Adrenal gland (tissue), 12 donors: ENCODE measurements around the gene COMMD8. TPM values are rescaled to one million over a fixed set of nuclear protein-coding genes. Genes with fewer than 3 reads are reported as not detected.
"Not testable (repeated sequence)": the region's sequence is repeated elsewhere in the genome, so short reads cannot be mapped to it uniquely, and the experiment has no call there.

Experiments used
- DNase-seq, 7 donors: peaks; one replicate each; pipeline ENCODE4 v3.0.0-alpha.2; 2019 to 2020
- H3K27ac ChIP-seq, 5 donors: fragments of 200-600 bp; sonication (generic) in 4 of 5; 1 replicate in 3 of 5; 2 replicates in 2 of 5; pipeline versions ENCODE4 v1.5.1 to v1.8.0; 2016 to 2020; ENCODE audit warnings: mild to moderate bottlenecking in 1 of 5
- H3K27me3 ChIP-seq: fragments of 200-600 bp; 2 replicates; pipeline ENCODE4 v1.8.0; 2021
- H3K36me3 ChIP-seq, 2 donors: fragments of 200-600 bp; replicated peaks in 1 of 2; 1 replicate in 1 of 2; 2 replicates in 1 of 2; pipeline versions ENCODE4 v1.5.1 to v1.8.0; 2018 to 2022
- H3K4me1 ChIP-seq, 2 donors: fragments of 200-600 bp; replicated peaks in 1 of 2; 1 replicate in 1 of 2; 2 replicates in 1 of 2; pipeline versions ENCODE4 v1.5.1 to v1.8.0; 2018 to 2021
- H3K4me3 ChIP-seq, 4 donors: fragments of 200-600 bp; sonication (generic) in 3 of 4; one replicate each; pipeline ENCODE4 v1.5.1; 2016 to 2018
- H3K9me3 ChIP-seq, 3 donors: fragments of 200-600 bp; sonication (generic) in 1 of 3; replicated peaks in 1 of 3; 1 replicate in 2 of 3; 2 replicates in 1 of 3; pipeline versions ENCODE4 v1.5.1 to v1.8.0; 2016 to 2021
- CTCF ChIP-seq, 6 experiments: fragments of 450-650 bp in 4 of 6; fragments of 200-600 bp in 2 of 6; sonication (generic) in 1 of 6; IDR thresholded peaks; 1 replicate in 5 of 6; 2 replicates in 1 of 6; pipeline versions ENCODE4 v1.5.1 to v1.8.0; 2016 to 2021; ENCODE audit warnings: antibody characterized with exemption in 6 of 6, mild to moderate bottlenecking in 2 of 6, moderate library complexity in 1 of 6
- POLR2A ChIP-seq, 2 donors: fragments of 450-650 bp; IDR thresholded peaks; one replicate each; pipeline ENCODE4 v1.6.1; 2017; ENCODE audit warnings: antibody characterized with exemption in 2 of 2, mild to moderate bottlenecking in 2 of 2, moderate library complexity in 1 of 2
- WGBS, 4 donors: extraction: QIAGEN DNeasy Blood & Tissue Kit in 2 of 4; methylation state at CpG; one replicate each; pipeline versions ENCODE4 v1.1.5 to v1.1.7; 2013 to 2017; 5-methylcytosine and 5-hydroxymethylcytosine counted together
- intact Hi-C, 2 donors: fragments of 100-400 bp; cut with DNase I; formaldehyde crosslinking; loops; one replicate each; pipeline versions ENCODE4 v1.14.1 to v1.15.0; 2022 to 2023
- polyA plus RNA-seq, 3 donors: library from polyadenylated mRNA; stranded (reverse); fragments of 200-250 nt in 2 of 3; fragments of 350-450 nt in 1 of 3; fragmentation: Illumina TruSeq in 1 of 3; extraction: RNeasy Lipid Tissue Mini Kit (QIAGEN cat#74804) in 1 of 3; gene quantifications; one replicate each; pipeline ENCODE4 v1.2.3, GENCODE V29; 2013 to 2014
- total RNA-seq, 9 donors: library from RNA; depleted of rRNA in 4 of 9; stranded (reverse); fragments of >200 nt in 4 of 9; fragments of 120-200 nt in 1 of 9; fragmentation: NEBNext Ultra II Directional in 1 of 9; extraction: Animal tissue kit (Norgen Biotek cat#: 25700) in 1 of 9; gene quantifications; one replicate each; pipeline versions ENCODE4 v1.1.0 to v1.2.4, GENCODE V29; 2013 to 2023
- donor health status: healthy with polysubstance abuse.
- donor health status: Bipolar disorder and iron deficiency.
- donor health status: DM: yes; HTN: yes; CAD: no.
- donor health status: DM: no; HTN: no; CAD: no.
- donor health status: DM: no; HTN: no; CAD: no.
- donor health status: DM: yes; HTN: yes; CAD: no.

COMMD8 gene
- total and polyA plus RNA-seq, 12 donors, result 6.3 to 33.2 (median 16.1) TPM

- Histone ChIP-seq H3K27me3 (no peaks in the 10 kb centered on the region), H3K4me3 (no peak overlapping the region), H3K36me3 (no peaks in the 10 kb centered on the region), H3K4me1 (peaks cover 10 to 37% of the 10 kb centered on the region in 2 donors), H3K27ac (no peak overlapping the region), H3K9me3 (peaks cover 0 to 7% (median 0%) of the 10 kb centered on the region in 3 donors)
- no peak for DNase-seq
- WGBS, 4 donors, result 62 to 69% (median 65%) methylated on average over 4 of the region's 4 CpGs
- TF ChIP-seq POLR2A (IDR thresholded peaks at IDR 0.05) (no peak), CTCF (IDR thresholded peaks at IDR 0.05) (no peak)
- intact Hi-C loops, result no loop called here
Measured at GRCh38 chr4:47494124-47494430, 30.6 kb upstream of the COMMD8 start.

- TF ChIP-seq CTCF (IDR thresholded peaks at IDR 0.05), result no peak
- TF ChIP-seq POLR2A (IDR thresholded peaks at IDR 0.05), result no peak
- Histone ChIP-seq H3K27ac (no peak overlapping the region), H3K9me3 (peaks cover 0 to 7% (median 0%) of the 10 kb centered on the region in 3 donors), H3K4me1 (peaks cover 10 to 31% of the 10 kb centered on the region in 2 donors), H3K36me3 (no peaks in the 10 kb centered on the region), H3K4me3 (no peak overlapping the region), H3K27me3 (no peaks in the 10 kb centered on the region)
- no peak for DNase-seq
- intact Hi-C loops, result no loop called here
- 73 to 88% (median 83%) methylated on average over 3 of the region's 3 CpGs for WGBS, 4 donors
Measured at GRCh38 chr4:47493238-47494123, 30.0 kb upstream of the COMMD8 start.

GRCh38 chr4:47490550-47490949 is 27.0 kb upstream of the COMMD8 start:
- 52 to 72% (median 59%) methylated on average over 4 of the region's 4 CpGs for WGBS, 4 donors
- peaks cover 10 to 29% of the 10 kb centered on the region in 2 donors for H3K4me1 ChIP-seq
- H3K27me3 ChIP-seq, result no peaks in the 10 kb centered on the region
- H3K27ac ChIP-seq, result peak overlapping the region in 1 of 5 donors; percentile 17
- DNase-seq, result peak in 4 of 7 donors; percentile 23 to 38 (median 34)
- H3K36me3 ChIP-seq, result no peaks in the 10 kb centered on the region
- intact Hi-C loops, result no loop called here
- no peak overlapping the region for H3K4me3 ChIP-seq
- peaks cover 0 to 7% (median 0%) of the 10 kb centered on the region in 3 donors for H3K9me3 ChIP-seq
- no peak for TF ChIP-seq POLR2A (IDR thresholded peaks at IDR 0.05)
- peak in 5 of 6 experiments; percentile 25 to 48 (median 40) for TF ChIP-seq CTCF (IDR thresholded peaks at IDR 0.05)

- intact Hi-C loops, result loop anchor here (10.0 kb wide), 1 partner anchor 76 kb away; no protein-coding TSS in a partner anchor
- peaks cover 10 to 24% of the 10 kb centered on the region in 2 donors for H3K4me1 ChIP-seq
- H3K9me3 ChIP-seq, result peaks cover 0 to 7% (median 0%) of the 10 kb centered on the region in 3 donors
- no peak overlapping the region for H3K27ac ChIP-seq
- no peak overlapping the region for H3K4me3 ChIP-seq
- H3K27me3 ChIP-seq, result no peaks in the 10 kb centered on the region
- 42 to 63% (median 53%) methylated on average over 3 of the region's 3 CpGs for WGBS, 4 donors
- no peak for DNase-seq
- H3K36me3 ChIP-seq, result no peaks in the 10 kb centered on the region
- TF ChIP-seq CTCF (IDR thresholded peaks at IDR 0.05), result no peak
- no peak for TF ChIP-seq POLR2A (IDR thresholded peaks at IDR 0.05)
Measured at GRCh38 chr4:47488706-47489105, 25.2 kb upstream of the COMMD8 start.

- H3K36me3 ChIP-seq, H3K27me3 ChIP-seq, DNase-seq, H3K9me3 ChIP-seq: not testable (repeated sequence)
- intact Hi-C loops, result loop anchor here (10.0 kb wide), 1 partner anchor 78 kb away; no protein-coding TSS in a partner anchor
- WGBS, 4 donors, result 80 to 91% (median 90%) methylated on average over 8 to 9 of the region's 9 CpGs
- H3K4me1 ChIP-seq, result peaks cover 10 to 19% of the 10 kb centered on the region in 2 donors
- peak overlapping the region in 3 of 5 donors; percentile 93 to 97 (median 95) for H3K27ac ChIP-seq
- peak overlapping the region in 1 of 4 donors; percentile 61 for H3K4me3 ChIP-seq
Measured at GRCh38 chr4:47486727-47487126, 23.2 kb upstream of the COMMD8 start.
